Panc1 (cell line): Measurements from ENCODE around the gene RFX7. TPM values are rescaled to one million over a fixed set of nuclear protein-coding genes. Genes with fewer than 3 reads are reported as not detected.
A peak's percentile ranks its signal among the peaks of the same experiment; 100 is the strongest.

Source experiments
- ATAC-seq: fragments of 200-7000 bp; cut with Tn5 transposase; 2 replicates; pipeline ENCODE4 v1.9.1; 2020; ENCODE audit warnings: mild to moderate bottlenecking, moderate library complexity
- BruUV-seq: library from RNA; stranded (reverse); fragments of 400-500 nt; replicated peaks from 2 replicates; lab custom pipeline; 2021; lab: Mats Ljungman, UMichigan
- CTCF ChIA-PET: fragments of 300-600 bp; sonication (Branson Sonifier 250); formaldehyde crosslinking; loops from one replicate; lab custom pipeline; 2022; ENCODE audit warnings: antibody characterized with exemption; lab: Charles Lee
- POLR2A ChIA-PET: fragments of 300-600 bp; sonication (Branson Sonifier 250); formaldehyde crosslinking; loops from one replicate; lab custom pipeline; 2022; ENCODE audit warnings: antibody characterized with exemption; lab: Charles Lee
- DNase-seq: peaks from one replicate; pipeline ENCODE4 v3.0.0-alpha.2; 2010; ENCODE audit warnings: low read depth, low spot score
- H3K27ac ChIP-seq: 2 replicates; pipeline ENCODE4 v1.5.1; 2011; ENCODE audit warnings: mild to moderate bottlenecking, low read length, inconsistent platforms
- H3K27me3 ChIP-seq: fragments of 200-500 bp; sonication (Bioruptor generic); 2 replicates; pipeline ENCODE4 v1.6.0; 2014; ENCODE audit warnings: low read length, inconsistent platforms; ENCODE audit not compliant: control insufficient read depth, insufficient read depth
- H3K36me3 ChIP-seq: fragments of 200-500 bp; sonication (Bioruptor generic); 2 replicates; pipeline ENCODE4 v1.5.1; 2014; ENCODE audit warnings: inconsistent platforms, mild to moderate bottlenecking, low read length, moderate library complexity; ENCODE audit not compliant: control insufficient read depth, insufficient read depth
- H3K4me1 ChIP-seq: 2 replicates; pipeline ENCODE4 v1.5.1; 2011; ENCODE audit warnings: inconsistent platforms, mild to moderate bottlenecking, low read length, moderate library complexity; ENCODE audit not compliant: control insufficient read depth, insufficient read depth
- H3K4me3 ChIP-seq, 2 experiments: 2 replicates each; pipeline ENCODE4 v1.5.1; 2011 to 2012; ENCODE audit warnings: low read depth in 2 of 2, low read length in 2 of 2, mild to moderate bottlenecking in 2 of 2, inconsistent platforms in 1 of 2, moderate library complexity in 1 of 2
- H3K9me3 ChIP-seq: fragments of 200-500 bp; sonication (Bioruptor generic); 2 replicates; pipeline ENCODE4 v1.5.1; 2014; ENCODE audit warnings: low read depth, mild to moderate bottlenecking, inconsistent platforms, low read length, moderate library complexity; ENCODE audit not compliant: control insufficient read depth, insufficient read depth
- CTCF ChIP-seq: fragments of 450-650 bp; IDR thresholded peaks from 2 replicates; pipeline ENCODE4 v1.5.1; 2017; ENCODE audit warnings: mild to moderate bottlenecking
- POLR2AphosphoS5 ChIP-seq: IDR thresholded peaks from 2 replicates; pipeline ENCODE4 v1.6.1; 2012; ENCODE audit warnings: mild to moderate bottlenecking, low read depth, low read length, moderate library complexity
- REST ChIP-seq, 2 experiments: IDR thresholded peaks; 2 replicates each; pipeline ENCODE4 v1.6.1; 2011 to 2012; ENCODE audit warnings: low read depth in 2 of 2, control low read depth in 1 of 2, low read length in 1 of 2, mild to moderate bottlenecking in 1 of 2, moderate library complexity in 1 of 2; ENCODE audit not compliant: insufficient read depth in 1 of 2
- SIN3A ChIP-seq: IDR thresholded peaks from 2 replicates; pipeline ENCODE4 v1.6.1; 2012; ENCODE audit warnings: low read depth, mild to moderate bottlenecking, low read length, moderate library complexity, borderline replicate concordance; ENCODE audit not compliant: insufficient read depth
- TCF7L2 ChIP-seq: IDR thresholded peaks from 2 replicates; pipeline ENCODE4 v1.6.1; 2011; ENCODE audit warnings: mild to moderate bottlenecking, low read depth, low read length, inconsistent platforms
- in situ Hi-C: cut with HindIII; loops from 2 replicates; pipeline ENCODE4 v1.10.0; 2016; ENCODE audit warnings: low sequenced_read_pairs, low pct_unique_long_range_greater_than_20kb
- intact Hi-C: fragments of 100-400 bp; cut with micrococcal nuclease; formaldehyde crosslinking; loops from one replicate; pipeline ENCODE4 v1.10.0; 2022; ENCODE audit not compliant: unreplicated experiment
- total RNA-seq: library from RNA; stranded (reverse); gene quantifications from one replicate; pipeline ENCODE4 v1.2.1, GENCODE V29; 2021; ENCODE audit not compliant: unreplicated experiment

RFX7 gene
- total RNA-seq, 1 experiment from 2014 or later: 24.2 TPM

GRCh38 chr15:56056626-56057025 lies 187.1 kb downstream of the RFX7 start:
- Histone ChIP-seq H3K27ac (no peak overlapping the region), H3K4me1 (no peaks in the 10 kb centered on the region), H3K36me3 (no peaks in the 10 kb centered on the region), H3K9me3 (no peaks in the 10 kb centered on the region), H3K4me3 (no peak overlapping the region), H3K27me3 (no peaks in the 10 kb centered on the region)
- intact Hi-C loops (no loop called here), in situ Hi-C loops (no loop called here)
- CTCF ChIA-PET: no interaction called here
- POLR2A ChIA-PET: no interaction called here
- BruUV-seq: no TSS peak
- TF ChIP-seq TCF7L2 (no peak), SIN3A (no peak), REST (IDR thresholded peaks at IDR 0.05; ENCODE audit: insufficient read depth in 1 of 2, low read depth in 2 of 2, low read length in 1 of 2) (no peak), POLR2AphosphoS5 (no peak), CTCF (no peak)
- ATAC-seq: no peak
- no peak for DNase-seq

GRCh38 chr15:56053046-56053400 lies 190.7 kb downstream of the RFX7 start:
- Histone ChIP-seq H3K27me3 (no peaks in the 10 kb centered on the region), H3K27ac (no peak overlapping the region), H3K4me3 (no peak overlapping the region), H3K36me3 (no peaks in the 10 kb centered on the region), H3K4me1 (no peaks in the 10 kb centered on the region), H3K9me3 (no peaks in the 10 kb centered on the region)
- in situ Hi-C loops: no loop called here
- CTCF ChIA-PET: interaction anchor here (0.6 to 0.8 kb wide), 3 partner anchors 16 to 207 kb away, joined by 4 to 8 read pairs (median 7); no protein-coding TSS in a partner anchor
- DNase-seq: no peak
- POLR2A ChIA-PET: interaction anchor here (0.6 kb wide), 1 partner anchor 162 kb away, joined by 3 read pairs; no protein-coding TSS in a partner anchor
- TF ChIP-seq SIN3A (no peak), REST (IDR thresholded peaks at IDR 0.05; ENCODE audit: insufficient read depth in 1 of 2, low read depth in 2 of 2, low read length in 1 of 2) (no peak), CTCF (no peak; the same call in 1 of the 2 replicates), POLR2AphosphoS5 (no peak), TCF7L2 (no peak)
- BruUV-seq: no TSS peak
- intact Hi-C loops: loop anchor here (5.0 kb wide), 1 partner anchor 61 kb away; the partner anchor contains the start of gene NEDD4
- peak; percentile 73 for ATAC-seq
